ENCODE results near the gene ZFHX3. TPM values are rescaled to one million over a fixed set of nuclear protein-coding genes. Genes with fewer than 3 reads are reported as not detected.

The ZFHX3 gene
- total RNA-seq, 2 donors from 2014 or later = 0.79 to 2.2 TPM

GRCh38 chr16:72976438-72977064 lies 71.4 kb downstream of the ZFHX3 start:
- H3K4me3 Mint-ChIP-seq = no peak overlapping the region
- H3K36me3 ChIP-seq (ENCODE audit: control insufficient read depth, insufficient read depth, low read length) = no peaks in the 10 kb centered on the region
- H3K27me3 Mint-ChIP-seq (ENCODE audit: insufficient read depth) = peaks cover 3% of the 10 kb centered on the region
- no peak overlapping the region for H3K9ac ChIP-seq (ENCODE audit: extremely low read depth, low read length, poor library complexity, severe bottlenecking)
- TF ChIP-seq CTCF (conservative IDR thresholded peaks at IDR 0.05) = no peak
- H3K27ac Mint-ChIP-seq = no peak overlapping the region
- no peaks in the 10 kb centered on the region for H3K4me1 ChIP-seq (ENCODE audit: control insufficient read depth, insufficient read depth, low read length)
- 91 to 94% methylated on average over 12 to 17 of the region's 17 CpGs for WGBS, 2 experiments (ENCODE audit: insufficient coverage in 1 of 2, insufficient read length in 1 of 2)
- no peak overlapping the region for H3K4me3 ChIP-seq (ENCODE audit: low read length)
- no peaks in the 10 kb centered on the region for H3K27me3 ChIP-seq (ENCODE audit: control insufficient read depth, insufficient read depth, low read length, poor library complexity, severe bottlenecking)
- H3K36me3 Mint-ChIP-seq (ENCODE audit: low read depth) = no peaks in the 10 kb centered on the region
- no peaks in the 10 kb centered on the region for H3K9me3 ChIP-seq (ENCODE audit: control insufficient read depth, low read length)
- DNase-seq = no peak
- H3K9me3 Mint-ChIP-seq = no peaks in the 10 kb centered on the region
- H3K27ac ChIP-seq (ENCODE audit: low read depth, low read length) = no peak overlapping the region
- no peaks in the 10 kb centered on the region for H3K4me1 Mint-ChIP-seq

DNA sequence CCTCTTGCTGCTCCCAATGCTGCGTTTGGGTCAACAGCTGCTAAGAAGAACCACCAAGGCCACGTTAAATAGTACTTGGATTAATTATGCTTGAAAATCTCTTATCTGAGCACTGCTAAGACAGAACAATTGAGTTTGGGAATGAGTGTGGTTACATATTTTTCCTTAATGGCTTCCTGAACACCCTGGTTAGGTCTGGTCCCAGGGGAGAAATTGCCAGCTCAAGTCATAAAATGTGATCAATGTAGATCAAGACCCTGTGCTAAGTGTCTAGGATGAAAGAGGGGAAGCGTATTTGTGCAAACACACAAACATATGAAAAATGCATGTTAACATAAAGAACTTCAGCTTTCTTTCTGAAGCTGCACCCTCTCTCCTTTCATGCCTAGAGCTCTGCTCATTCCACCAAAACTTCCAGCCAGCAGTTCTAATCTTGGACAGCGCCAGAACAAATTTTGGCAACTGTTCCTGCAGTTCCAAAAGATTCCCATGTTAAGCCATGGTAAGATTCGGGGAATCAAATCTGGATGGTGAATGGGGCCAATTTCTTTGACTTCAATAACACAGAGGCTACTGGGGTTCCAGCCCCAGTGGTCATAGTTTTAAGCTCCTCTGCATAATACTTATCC lies 72.0 kb downstream of the ZFHX3 start:
- no peaks in the 10 kb centered on the region for H3K9me3 Mint-ChIP-seq
- DNase-seq = no peak
- Histone ChIP-seq H3K4me1 (ENCODE audit: control insufficient read depth, insufficient read depth, low read length) (no peaks in the 10 kb centered on the region), H3K27me3 (ENCODE audit: control insufficient read depth, insufficient read depth, low read length, poor library complexity, severe bottlenecking) (no peaks in the 10 kb centered on the region), H3K4me3 (ENCODE audit: low read length) (no peak overlapping the region), H3K27ac (ENCODE audit: low read depth, low read length) (no peak overlapping the region), H3K9ac (ENCODE audit: extremely low read depth, low read length, poor library complexity, severe bottlenecking) (no peak overlapping the region), H3K9me3 (ENCODE audit: control insufficient read depth, low read length) (no peaks in the 10 kb centered on the region), H3K36me3 (ENCODE audit: control insufficient read depth, insufficient read depth, low read length) (no peaks in the 10 kb centered on the region)
- no peaks in the 10 kb centered on the region for H3K36me3 Mint-ChIP-seq (ENCODE audit: low read depth)
- WGBS, 2 experiments (ENCODE audit: insufficient coverage in 1 of 2, insufficient read length in 1 of 2) = 94 to 96% methylated on average over 3 to 5 of the region's 5 CpGs
- H3K4me1 Mint-ChIP-seq = no peaks in the 10 kb centered on the region
- H3K27ac Mint-ChIP-seq = no peak overlapping the region
- TF ChIP-seq CTCF (conservative IDR thresholded peaks at IDR 0.05) = no peak
- peaks cover 3% of the 10 kb centered on the region for H3K27me3 Mint-ChIP-seq (ENCODE audit: insufficient read depth)
- no peak overlapping the region for H3K4me3 Mint-ChIP-seq

DNA sequence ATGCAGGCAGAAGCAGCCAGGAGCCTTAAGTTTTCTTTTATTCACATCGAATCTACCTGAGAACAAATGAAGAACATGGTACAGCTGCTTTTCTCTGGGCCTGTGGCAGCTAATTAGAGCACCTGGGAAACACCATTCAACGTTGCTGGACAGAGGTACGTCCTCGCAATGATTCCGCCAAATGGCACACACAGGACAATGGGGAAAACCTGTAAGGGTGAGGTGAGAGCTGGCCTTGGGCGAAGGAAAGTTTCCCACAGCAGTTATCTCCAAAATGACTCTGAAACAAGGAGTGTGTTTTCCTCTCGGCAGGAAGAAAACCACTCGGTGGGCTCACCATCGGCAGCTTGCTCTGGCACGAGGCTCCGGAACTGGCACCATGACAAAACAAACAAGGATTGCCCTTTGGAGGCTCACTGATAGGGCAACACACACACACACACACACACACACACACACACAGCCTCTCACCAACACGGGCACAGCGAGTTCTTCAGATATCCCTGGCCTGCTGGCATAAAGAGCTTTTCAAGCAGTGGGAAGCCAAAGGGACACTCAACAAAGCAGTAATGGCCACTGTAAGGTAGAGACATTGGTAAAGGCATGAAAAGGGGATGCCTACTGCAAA lies 73.7 kb downstream of the ZFHX3 start:
- no peaks in the 10 kb centered on the region for H3K36me3 ChIP-seq (ENCODE audit: control insufficient read depth, insufficient read depth, low read length)
- H3K27ac Mint-ChIP-seq = no peak overlapping the region
- WGBS, 2 experiments (ENCODE audit: insufficient coverage in 1 of 2, insufficient read length in 1 of 2) = 94% methylated on average over 7 to 13 of the region's 13 CpGs

More for the DNA sequence above, 73.7 kb downstream of the ZFHX3 start:
- no peaks in the 10 kb centered on the region for H3K4me1 ChIP-seq (ENCODE audit: control insufficient read depth, insufficient read depth, low read length)
- no peaks in the 10 kb centered on the region for H3K36me3 Mint-ChIP-seq (ENCODE audit: low read depth)
- H3K4me3 ChIP-seq (ENCODE audit: low read length) = no peak overlapping the region
- no peak overlapping the region for H3K27ac ChIP-seq (ENCODE audit: low read depth, low read length)
- no peaks in the 10 kb centered on the region for H3K9me3 ChIP-seq (ENCODE audit: control insufficient read depth, low read length)
- no peak overlapping the region for H3K4me3 Mint-ChIP-seq
- peaks cover 2% of the 10 kb centered on the region for H3K4me1 Mint-ChIP-seq
- H3K9ac ChIP-seq (ENCODE audit: extremely low read depth, low read length, poor library complexity, severe bottlenecking) = no peak overlapping the region
- no peak for TF ChIP-seq CTCF (conservative IDR thresholded peaks at IDR 0.05)
- peaks cover 3% of the 10 kb centered on the region for H3K27me3 Mint-ChIP-seq (ENCODE audit: insufficient read depth)
- no peaks in the 10 kb centered on the region for H3K9me3 Mint-ChIP-seq
- DNase-seq = no peak
- H3K27me3 ChIP-seq (ENCODE audit: control insufficient read depth, insufficient read depth, low read length, poor library complexity, severe bottlenecking) = no peaks in the 10 kb centered on the region
